ENCODE measurements around the gene ZNF385C.

DNA sequence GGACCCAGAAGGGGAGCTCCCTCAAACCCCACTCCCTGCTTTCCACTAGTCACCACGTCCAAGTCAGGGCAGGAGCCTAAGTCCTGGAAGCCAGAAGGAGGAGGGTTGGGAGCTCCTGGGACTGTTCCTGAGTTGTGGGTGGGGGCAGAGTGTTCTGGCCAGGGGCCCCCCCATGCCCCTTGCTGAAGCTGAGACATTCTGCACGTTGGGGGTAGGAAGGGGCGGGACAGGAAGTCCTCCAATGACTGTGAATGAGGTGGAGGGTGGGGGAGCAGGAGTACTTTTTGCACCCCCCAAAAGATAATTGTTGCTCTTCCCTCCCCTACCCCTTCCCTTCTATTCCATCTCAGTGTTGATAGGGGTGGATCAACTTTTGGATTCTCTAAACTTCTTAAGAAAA, 26.5 kb downstream of the ZNF385C start:
- TF ChIP-seq, protein P1, sequence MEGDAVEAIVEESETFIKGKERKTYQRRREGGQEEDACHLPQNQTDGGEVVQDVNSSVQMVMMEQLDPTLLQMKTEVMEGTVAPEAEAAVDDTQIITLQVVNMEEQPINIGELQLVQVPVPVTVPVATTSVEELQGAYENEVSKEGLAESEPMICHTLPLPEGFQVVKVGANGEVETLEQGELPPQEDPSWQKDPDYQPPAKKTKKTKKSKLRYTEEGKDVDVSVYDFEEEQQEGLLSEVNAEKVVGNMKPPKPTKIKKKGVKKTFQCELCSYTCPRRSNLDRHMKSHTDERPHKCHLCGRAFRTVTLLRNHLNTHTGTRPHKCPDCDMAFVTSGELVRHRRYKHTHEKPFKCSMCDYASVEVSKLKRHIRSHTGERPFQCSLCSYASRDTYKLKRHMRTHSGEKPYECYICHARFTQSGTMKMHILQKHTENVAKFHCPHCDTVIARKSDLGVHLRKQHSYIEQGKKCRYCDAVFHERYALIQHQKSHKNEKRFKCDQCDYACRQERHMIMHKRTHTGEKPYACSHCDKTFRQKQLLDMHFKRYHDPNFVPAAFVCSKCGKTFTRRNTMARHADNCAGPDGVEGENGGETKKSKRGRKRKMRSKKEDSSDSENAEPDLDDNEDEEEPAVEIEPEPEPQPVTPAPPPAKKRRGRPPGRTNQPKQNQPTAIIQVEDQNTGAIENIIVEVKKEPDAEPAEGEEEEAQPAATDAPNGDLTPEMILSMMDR (IDR thresholded peaks at IDR 0.05; ENCODE audit: borderline replicate concordance, extremely low read depth, low read length, poor library complexity, severe bottlenecking) = no peak
- TF ChIP-seq EZH2 (IDR thresholded peaks at IDR 0.05; ENCODE audit: borderline replicate concordance, low read depth, low read length, severe bottlenecking) = no peak
